ENCODE results near the gene ALG12. TPM values are rescaled to one million over a fixed set of nuclear protein-coding genes. Genes with fewer than 3 reads are reported as not detected.

ALG12 gene
- polyA plus RNA-seq, 1 donor from 2014 or later = 14.3 TPM

DNA sequence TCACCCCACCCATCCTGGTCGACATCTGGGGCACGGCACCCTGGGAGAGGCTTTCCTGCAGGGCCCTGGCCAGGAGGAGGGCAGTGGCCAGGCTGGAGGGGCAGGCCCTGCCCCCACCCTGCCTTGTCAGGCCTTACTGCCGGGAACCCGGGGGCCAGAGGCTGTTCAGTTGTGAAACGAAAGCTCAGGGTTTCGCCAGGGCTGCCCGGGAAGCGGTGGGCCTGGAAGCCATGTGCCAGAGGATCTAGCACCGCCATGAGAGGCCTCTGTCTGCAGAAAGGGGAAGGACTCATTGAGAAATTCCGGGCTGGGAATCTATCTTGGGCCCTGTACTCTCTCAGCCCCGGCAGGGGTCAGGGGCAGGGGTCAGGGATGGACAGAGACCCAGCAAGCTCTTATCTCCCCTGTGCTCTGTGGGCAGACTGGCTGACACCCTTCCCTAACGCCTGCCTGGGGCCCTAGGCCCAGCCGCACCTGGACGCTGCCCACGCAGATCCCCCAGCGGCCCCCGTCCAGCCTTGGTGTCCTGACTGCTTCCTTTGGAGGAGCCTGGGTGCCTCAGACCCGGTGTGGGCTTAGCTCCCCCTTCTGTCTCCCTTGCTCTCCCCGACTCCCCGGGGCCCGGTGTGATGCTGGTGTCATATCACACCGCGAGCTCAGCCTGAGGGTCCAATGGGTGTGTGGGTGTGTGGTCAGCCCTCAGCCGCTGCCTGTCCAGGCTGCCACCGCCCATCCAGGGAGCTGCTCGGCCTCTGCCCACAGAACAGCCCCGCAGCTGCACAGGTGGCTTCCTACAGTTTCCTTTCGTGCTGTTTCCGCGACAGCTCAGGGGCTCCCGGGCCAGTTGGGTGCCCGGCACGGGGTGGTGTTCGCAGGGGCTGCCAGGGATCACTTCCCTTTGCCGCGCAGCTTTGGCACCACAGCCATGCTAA, 48.8 kb upstream of the ALG12 start:
- no peak overlapping the region for H2AFZ ChIP-seq (ENCODE audit: low read depth, low read length)
- H4K20me1 ChIP-seq (ENCODE audit: insufficient read depth) = no peaks in the 10 kb centered on the region
- no peaks in the 10 kb centered on the region for H3K79me2 ChIP-seq (replicated peaks; ENCODE audit: insufficient read depth, low read length)
- no peak overlapping the region for H3K9ac ChIP-seq (ENCODE audit: low read length)
- H3K4me3 ChIP-seq (ENCODE audit: low read length) = no peak overlapping the region
- no peaks in the 10 kb centered on the region for H3K9me2 ChIP-seq (ENCODE audit: insufficient read depth, low read length)
- no peak overlapping the region for H3K4me2 ChIP-seq (ENCODE audit: low read length)
- H3K27me3 ChIP-seq (ENCODE audit: insufficient read depth, low read depth, low read length) = peaks cover 12% of the 10 kb centered on the region
- no peaks in the 10 kb centered on the region for H3K36me3 ChIP-seq (ENCODE audit: insufficient read depth, low read length)
- no peaks in the 10 kb centered on the region for H3F3A ChIP-seq (ENCODE audit: insufficient read depth, low read length, poor library complexity, severe bottlenecking)
- TF ChIP-seq POLR2AphosphoS5 (IDR thresholded peaks at IDR 0.05) (no peak), TAF1 (IDR thresholded peaks at IDR 0.05; ENCODE audit: low read depth) (no peak), EZH2 (IDR thresholded peaks at IDR 0.05; ENCODE audit: borderline replicate concordance, insufficient read depth, low read length, poor library complexity, severe bottlenecking) (no peak), RAD21 (conservative IDR thresholded peaks at IDR 0.05) (no peak), EP300 (conservative IDR thresholded peaks at IDR 0.05; ENCODE audit: poor library complexity, severe bottlenecking) (no peak), MXI1 (conservative IDR thresholded peaks at IDR 0.05; ENCODE audit: poor library complexity, severe bottlenecking) (no peak), SMC3 (conservative IDR thresholded peaks at IDR 0.05; ENCODE audit: poor library complexity) (no peak)
- TF ChIP-seq, protein P1, sequence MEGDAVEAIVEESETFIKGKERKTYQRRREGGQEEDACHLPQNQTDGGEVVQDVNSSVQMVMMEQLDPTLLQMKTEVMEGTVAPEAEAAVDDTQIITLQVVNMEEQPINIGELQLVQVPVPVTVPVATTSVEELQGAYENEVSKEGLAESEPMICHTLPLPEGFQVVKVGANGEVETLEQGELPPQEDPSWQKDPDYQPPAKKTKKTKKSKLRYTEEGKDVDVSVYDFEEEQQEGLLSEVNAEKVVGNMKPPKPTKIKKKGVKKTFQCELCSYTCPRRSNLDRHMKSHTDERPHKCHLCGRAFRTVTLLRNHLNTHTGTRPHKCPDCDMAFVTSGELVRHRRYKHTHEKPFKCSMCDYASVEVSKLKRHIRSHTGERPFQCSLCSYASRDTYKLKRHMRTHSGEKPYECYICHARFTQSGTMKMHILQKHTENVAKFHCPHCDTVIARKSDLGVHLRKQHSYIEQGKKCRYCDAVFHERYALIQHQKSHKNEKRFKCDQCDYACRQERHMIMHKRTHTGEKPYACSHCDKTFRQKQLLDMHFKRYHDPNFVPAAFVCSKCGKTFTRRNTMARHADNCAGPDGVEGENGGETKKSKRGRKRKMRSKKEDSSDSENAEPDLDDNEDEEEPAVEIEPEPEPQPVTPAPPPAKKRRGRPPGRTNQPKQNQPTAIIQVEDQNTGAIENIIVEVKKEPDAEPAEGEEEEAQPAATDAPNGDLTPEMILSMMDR (IDR thresholded peaks at IDR 0.05; ENCODE audit: poor library complexity, severe bottlenecking) = no peak
- TF ChIP-seq, protein P2, sequence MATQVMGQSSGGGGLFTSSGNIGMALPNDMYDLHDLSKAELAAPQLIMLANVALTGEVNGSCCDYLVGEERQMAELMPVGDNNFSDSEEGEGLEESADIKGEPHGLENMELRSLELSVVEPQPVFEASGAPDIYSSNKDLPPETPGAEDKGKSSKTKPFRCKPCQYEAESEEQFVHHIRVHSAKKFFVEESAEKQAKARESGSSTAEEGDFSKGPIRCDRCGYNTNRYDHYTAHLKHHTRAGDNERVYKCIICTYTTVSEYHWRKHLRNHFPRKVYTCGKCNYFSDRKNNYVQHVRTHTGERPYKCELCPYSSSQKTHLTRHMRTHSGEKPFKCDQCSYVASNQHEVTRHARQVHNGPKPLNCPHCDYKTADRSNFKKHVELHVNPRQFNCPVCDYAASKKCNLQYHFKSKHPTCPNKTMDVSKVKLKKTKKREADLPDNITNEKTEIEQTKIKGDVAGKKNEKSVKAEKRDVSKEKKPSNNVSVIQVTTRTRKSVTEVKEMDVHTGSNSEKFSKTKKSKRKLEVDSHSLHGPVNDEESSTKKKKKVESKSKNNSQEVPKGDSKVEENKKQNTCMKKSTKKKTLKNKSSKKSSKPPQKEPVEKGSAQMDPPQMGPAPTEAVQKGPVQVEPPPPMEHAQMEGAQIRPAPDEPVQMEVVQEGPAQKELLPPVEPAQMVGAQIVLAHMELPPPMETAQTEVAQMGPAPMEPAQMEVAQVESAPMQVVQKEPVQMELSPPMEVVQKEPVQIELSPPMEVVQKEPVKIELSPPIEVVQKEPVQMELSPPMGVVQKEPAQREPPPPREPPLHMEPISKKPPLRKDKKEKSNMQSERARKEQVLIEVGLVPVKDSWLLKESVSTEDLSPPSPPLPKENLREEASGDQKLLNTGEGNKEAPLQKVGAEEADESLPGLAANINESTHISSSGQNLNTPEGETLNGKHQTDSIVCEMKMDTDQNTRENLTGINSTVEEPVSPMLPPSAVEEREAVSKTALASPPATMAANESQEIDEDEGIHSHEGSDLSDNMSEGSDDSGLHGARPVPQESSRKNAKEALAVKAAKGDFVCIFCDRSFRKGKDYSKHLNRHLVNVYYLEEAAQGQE (IDR thresholded peaks at IDR 0.05; ENCODE audit: borderline replicate concordance) = no peak
- no peaks in the 10 kb centered on the region for H3K9me3 ChIP-seq (ENCODE audit: low read length)
- H3K27ac ChIP-seq (ENCODE audit: low read length) = no peak overlapping the region

DNA sequence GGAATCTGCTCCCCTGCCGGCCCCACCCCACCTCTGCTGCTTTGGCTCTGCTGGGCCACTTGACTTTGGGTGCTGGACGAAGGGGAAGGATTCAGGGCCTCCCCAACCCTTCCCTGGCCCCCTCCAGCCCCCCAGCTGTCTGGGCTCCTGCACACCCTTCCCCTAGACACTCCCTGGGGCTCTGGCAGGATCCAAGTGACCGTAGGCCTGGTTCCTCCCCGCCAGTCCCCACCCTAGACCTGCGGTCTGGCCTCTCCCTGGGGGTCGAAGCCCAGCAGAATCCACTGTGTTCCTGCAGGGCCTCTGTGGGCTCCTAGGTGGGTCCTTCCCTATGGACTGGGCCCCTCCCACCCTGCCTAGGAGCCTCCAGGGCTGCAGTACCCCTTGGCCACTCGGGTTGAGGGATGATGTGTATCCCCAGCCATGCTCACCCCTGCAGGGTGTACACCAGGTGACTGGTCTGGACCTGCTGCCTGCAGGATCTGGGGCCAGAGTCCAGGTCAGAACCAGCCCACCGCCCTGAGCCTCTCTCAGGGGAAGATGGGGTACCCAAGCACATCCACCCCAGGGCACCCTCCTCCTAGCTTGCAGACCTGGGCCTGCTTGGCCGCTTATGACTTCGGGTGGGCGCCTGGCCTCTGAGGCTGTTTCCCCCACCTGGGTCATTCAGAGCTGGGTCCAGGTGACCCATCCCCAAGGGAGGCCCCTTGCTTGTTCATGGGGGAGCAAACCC, 48.0 kb upstream of the ALG12 start:
- Histone ChIP-seq H3K36me3 (ENCODE audit: insufficient read depth, low read length) (no peaks in the 10 kb centered on the region), H3K79me2 (replicated peaks; ENCODE audit: insufficient read depth, low read length) (no peaks in the 10 kb centered on the region), H3K27ac (ENCODE audit: low read length) (no peak overlapping the region), H3K4me2 (ENCODE audit: low read length) (no peak overlapping the region), H3K9me3 (ENCODE audit: low read length) (no peaks in the 10 kb centered on the region), H3F3A (ENCODE audit: insufficient read depth, low read length, poor library complexity, severe bottlenecking) (no peaks in the 10 kb centered on the region), H3K9ac (ENCODE audit: low read length) (no peak overlapping the region), H4K20me1 (ENCODE audit: insufficient read depth) (no peaks in the 10 kb centered on the region), H3K4me3 (ENCODE audit: low read length) (no peak overlapping the region), H3K9me2 (ENCODE audit: insufficient read depth, low read length) (no peaks in the 10 kb centered on the region), H2AFZ (ENCODE audit: low read depth, low read length) (no peak overlapping the region), H3K27me3 (ENCODE audit: insufficient read depth, low read depth, low read length) (peaks cover 5% of the 10 kb centered on the region)
- no peak for TF ChIP-seq RAD21 (conservative IDR thresholded peaks at IDR 0.05)
- TF ChIP-seq POLR2AphosphoS5 (IDR thresholded peaks at IDR 0.05) = no peak
- TF ChIP-seq MXI1 (conservative IDR thresholded peaks at IDR 0.05; ENCODE audit: poor library complexity, severe bottlenecking) = no peak
- TF ChIP-seq EZH2 (IDR thresholded peaks at IDR 0.05; ENCODE audit: borderline replicate concordance, insufficient read depth, low read length, poor library complexity, severe bottlenecking) = no peak
- TF ChIP-seq TAF1 (IDR thresholded peaks at IDR 0.05; ENCODE audit: low read depth) = no peak
- TF ChIP-seq SMC3 (conservative IDR thresholded peaks at IDR 0.05; ENCODE audit: poor library complexity) = no peak
- no peak for TF ChIP-seq EP300 (conservative IDR thresholded peaks at IDR 0.05; ENCODE audit: poor library complexity, severe bottlenecking)
- TF ChIP-seq, protein P1 (IDR thresholded peaks at IDR 0.05; ENCODE audit: poor library complexity, severe bottlenecking) = no peak
- TF ChIP-seq, protein P2 (IDR thresholded peaks at IDR 0.05; ENCODE audit: borderline replicate concordance) = no peak

All from neural cell (in vitro differentiated cells).